K562 (cell line): ENCODE data around the gene ARID3A. TPM values are rescaled to one million over a fixed set of nuclear protein-coding genes. Genes with fewer than 3 reads are reported as not detected.

ENCODE experiments used
- ETS2 ChIP-seq: IDR thresholded peaks from 2 replicates; pipeline ENCODE4 v1.6.1; 2016; ENCODE audit warnings: borderline replicate concordance, missing genetic modification characterization, mild to moderate bottlenecking, moderate library complexity, missing compliant biosample characterization; ENCODE audit not compliant: poor library complexity, severe bottlenecking
- GTF2A2 ChIP-seq: IDR thresholded peaks from 2 replicates; pipeline ENCODE4 v1.6.1; 2016; ENCODE audit warnings: mild to moderate bottlenecking, missing genetic modification characterization, missing compliant biosample characterization
- MCM2 ChIP-seq: fragments of 450-650 bp; IDR thresholded peaks from 2 replicates; pipeline ENCODE4 v1.6.1; 2017; ENCODE audit warnings: low read depth, mild to moderate bottlenecking
- NFE2 ChIP-seq: IDR thresholded peaks from 2 replicates; pipeline ENCODE4 v1.6.1; 2014; ENCODE audit warnings: antibody characterized with exemption, low read depth
- POLR3A ChIP-seq: IDR thresholded peaks from 2 replicates; pipeline ENCODE4 v1.6.1; 2011; ENCODE audit warnings: borderline replicate concordance, mild to moderate bottlenecking, moderate library complexity; ENCODE audit not compliant: insufficient read length, insufficient read depth; ENCODE audit errors: extremely low read depth
- PTBP1 ChIP-seq: fragments of 200-400 bp; formaldehyde crosslinking; IDR thresholded peaks from 2 replicates; pipeline ENCODE4 v1.6.1; 2017; ENCODE audit warnings: low read depth, low read length
- RAD21 ChIP-seq, 2 experiments: fragments of 250-450 bp in 1 of 2; fragments of 450-650 bp in 1 of 2; sonication (Bioruptor Pico) in 1 of 2; formaldehyde crosslinking in 1 of 2; IDR thresholded peaks in 1 of 2; conservative IDR thresholded peaks in 1 of 2; 2 replicates each; pipeline versions ENCODE4 v1.4.0 to v1.8.0; 2020 to 2022; ENCODE audit warnings: mild to moderate bottlenecking in 2 of 2, moderate library complexity in 1 of 2
- RBBP5 ChIP-seq: fragments of 200-600 bp; sonication (generic); IDR thresholded peaks from 2 replicates; pipeline ENCODE4 v1.6.1; 2012; ENCODE audit warnings: borderline replicate concordance, mild to moderate bottlenecking, low read length, control low read depth, inconsistent platforms; ENCODE audit not compliant: insufficient read depth, poor library complexity, severe bottlenecking
- TOE1 ChIP-seq, 2 experiments: fragments of 450-650 bp in 1 of 2; sonication (generic) in 1 of 2; formaldehyde crosslinking in 1 of 2; IDR thresholded peaks; 2 replicates each; pipeline versions ENCODE4 v1.7.1 to v1.8.0; 2016 to 2022; ENCODE audit warnings: borderline replicate concordance in 2 of 2, mild to moderate bottlenecking in 2 of 2, antibody characterized with exemption in 1 of 2, inconsistent platforms in 1 of 2, low read depth in 1 of 2, missing genetic modification reagents in 1 of 2, moderate library complexity in 1 of 2
- polyA plus RNA-seq, 8 experiments: library from polyadenylated mRNA; depleted of rRNA in 4 of 8; stranded (reverse) in 5 of 8; unstranded in 3 of 8; fragments of >200 nt; fragmentation: Nextera tagmentation in 2 of 8; fragmentation: Illumina TruSeq in 1 of 8; extraction: Ambion mirVana in 2 of 8; extraction: Trizol in 1 of 8; gene quantifications; 2 replicates each; pipeline versions ENCODE4 v1.2.1 to v1.2.3, GENCODE V29; 2011 to 2014; ENCODE audit warnings: inconsistent platforms in 1 of 8, missing spikeins in 1 of 8
- total RNA-seq, 7 experiments: library from RNA; depleted of rRNA in 6 of 7; stranded (reverse); fragments of >200 nt in 6 of 7; fragmentation: Illumina TruSeq in 2 of 7; extraction: Trizol in 2 of 7; gene quantifications; 2 replicates each; pipeline versions ENCODE4 v1.2.1 to v1.2.3, GENCODE V29; 2011 to 2021; ENCODE audit warnings: low replicate concordance in 1 of 7
- TF ChIP-seq, protein P1 (sequence below): sonication (generic); formaldehyde crosslinking; IDR thresholded peaks from 2 replicates; pipeline ENCODE4 v1.8.0; 2022; ENCODE audit warnings: mild to moderate bottlenecking, missing genetic modification reagents
- TF ChIP-seq, protein P2 (sequence below): fragments of 450-650 bp; IDR thresholded peaks from 2 replicates; pipeline ENCODE4 v1.6.1; 2016; ENCODE audit warnings: antibody characterized with exemption
- TF ChIP-seq, protein P3 (sequence below), 2 experiments: fragments of 450-650 bp in 1 of 2; sonication (generic) in 1 of 2; formaldehyde crosslinking in 1 of 2; IDR thresholded peaks in 1 of 2; conservative IDR thresholded peaks in 1 of 2; 2 replicates each; pipeline versions ENCODE4 v1.6.1 to v1.8.1; 2016 to 2023; ENCODE audit warnings: mild to moderate bottlenecking in 2 of 2, moderate library complexity in 2 of 2, inconsistent platforms in 1 of 2, missing genetic modification reagents in 1 of 2
- TF ChIP-seq, protein P4 (sequence below), 2 experiments: fragments of 250-450 bp in 1 of 2; fragments of 450-650 bp in 1 of 2; sonication (Bioruptor Pico) in 1 of 2; IDR thresholded peaks; 2 replicates each; pipeline versions ENCODE4 v1.6.1 to v1.8.0; 2016 to 2021; ENCODE audit warnings: mild to moderate bottlenecking in 2 of 2, moderate library complexity in 2 of 2, missing compliant biosample characterization in 1 of 2, missing genetic modification characterization in 1 of 2

ARID3A gene
- total and polyA plus RNA-seq, 9 of the 15 experiments (the other 6 are each of a cell fraction or from before 2014, with no cell fraction given), result 1.4 to 118 (median 31.2) TPM

DNA sequence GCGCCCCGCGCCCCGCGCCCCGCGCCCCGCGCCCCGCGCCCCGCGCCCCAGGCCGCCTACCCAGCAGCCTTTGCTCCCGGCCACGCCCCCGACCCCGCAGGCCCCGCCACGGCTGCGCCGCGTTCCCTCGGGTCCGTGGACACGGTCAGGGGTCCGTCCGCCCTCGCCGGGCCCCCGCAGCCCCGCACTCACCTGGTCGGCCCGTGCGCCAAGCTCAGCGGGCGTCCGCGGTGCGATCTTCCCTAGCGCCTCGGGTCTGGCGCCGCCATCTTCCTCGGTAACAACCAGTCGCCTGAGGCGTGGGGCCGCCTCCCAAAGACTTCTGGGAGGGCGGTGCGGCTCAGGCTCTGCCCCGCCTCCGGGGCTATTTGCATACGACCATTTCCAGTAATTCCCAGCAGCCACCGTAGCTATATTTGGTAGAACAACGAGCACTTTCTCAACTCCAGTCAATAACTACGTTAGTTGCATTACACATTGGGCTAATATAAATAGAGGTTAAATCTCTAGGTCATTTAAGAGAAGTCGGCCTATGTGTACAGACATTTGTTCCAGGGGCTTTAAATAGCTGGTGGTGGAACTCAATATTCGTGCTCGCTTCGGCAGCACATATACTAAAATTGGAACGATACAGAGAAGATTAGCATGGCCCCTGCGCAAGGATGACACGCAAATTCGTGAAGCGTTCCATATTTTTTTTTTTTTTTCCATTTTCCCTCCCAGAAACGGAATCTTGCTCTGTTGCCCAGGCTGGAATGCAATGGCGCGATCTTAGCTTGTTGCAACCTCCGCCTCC is 32.7 kb upstream of the ARID3A start, which contains the start of the genes MED16 and RNU6-9 (continued):
- TF ChIP-seq, protein P1, sequence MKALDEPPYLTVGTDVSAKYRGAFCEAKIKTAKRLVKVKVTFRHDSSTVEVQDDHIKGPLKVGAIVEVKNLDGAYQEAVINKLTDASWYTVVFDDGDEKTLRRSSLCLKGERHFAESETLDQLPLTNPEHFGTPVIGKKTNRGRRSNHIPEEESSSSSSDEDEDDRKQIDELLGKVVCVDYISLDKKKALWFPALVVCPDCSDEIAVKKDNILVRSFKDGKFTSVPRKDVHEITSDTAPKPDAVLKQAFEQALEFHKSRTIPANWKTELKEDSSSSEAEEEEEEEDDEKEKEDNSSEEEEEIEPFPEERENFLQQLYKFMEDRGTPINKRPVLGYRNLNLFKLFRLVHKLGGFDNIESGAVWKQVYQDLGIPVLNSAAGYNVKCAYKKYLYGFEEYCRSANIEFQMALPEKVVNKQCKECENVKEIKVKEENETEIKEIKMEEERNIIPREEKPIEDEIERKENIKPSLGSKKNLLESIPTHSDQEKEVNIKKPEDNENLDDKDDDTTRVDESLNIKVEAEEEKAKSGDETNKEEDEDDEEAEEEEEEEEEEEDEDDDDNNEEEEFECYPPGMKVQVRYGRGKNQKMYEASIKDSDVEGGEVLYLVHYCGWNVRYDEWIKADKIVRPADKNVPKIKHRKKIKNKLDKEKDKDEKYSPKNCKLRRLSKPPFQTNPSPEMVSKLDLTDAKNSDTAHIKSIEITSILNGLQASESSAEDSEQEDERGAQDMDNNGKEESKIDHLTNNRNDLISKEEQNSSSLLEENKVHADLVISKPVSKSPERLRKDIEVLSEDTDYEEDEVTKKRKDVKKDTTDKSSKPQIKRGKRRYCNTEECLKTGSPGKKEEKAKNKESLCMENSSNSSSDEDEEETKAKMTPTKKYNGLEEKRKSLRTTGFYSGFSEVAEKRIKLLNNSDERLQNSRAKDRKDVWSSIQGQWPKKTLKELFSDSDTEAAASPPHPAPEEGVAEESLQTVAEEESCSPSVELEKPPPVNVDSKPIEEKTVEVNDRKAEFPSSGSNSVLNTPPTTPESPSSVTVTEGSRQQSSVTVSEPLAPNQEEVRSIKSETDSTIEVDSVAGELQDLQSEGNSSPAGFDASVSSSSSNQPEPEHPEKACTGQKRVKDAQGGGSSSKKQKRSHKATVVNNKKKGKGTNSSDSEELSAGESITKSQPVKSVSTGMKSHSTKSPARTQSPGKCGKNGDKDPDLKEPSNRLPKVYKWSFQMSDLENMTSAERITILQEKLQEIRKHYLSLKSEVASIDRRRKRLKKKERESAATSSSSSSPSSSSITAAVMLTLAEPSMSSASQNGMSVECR, result peak; percentile 81
- TF ChIP-seq, protein P2, sequence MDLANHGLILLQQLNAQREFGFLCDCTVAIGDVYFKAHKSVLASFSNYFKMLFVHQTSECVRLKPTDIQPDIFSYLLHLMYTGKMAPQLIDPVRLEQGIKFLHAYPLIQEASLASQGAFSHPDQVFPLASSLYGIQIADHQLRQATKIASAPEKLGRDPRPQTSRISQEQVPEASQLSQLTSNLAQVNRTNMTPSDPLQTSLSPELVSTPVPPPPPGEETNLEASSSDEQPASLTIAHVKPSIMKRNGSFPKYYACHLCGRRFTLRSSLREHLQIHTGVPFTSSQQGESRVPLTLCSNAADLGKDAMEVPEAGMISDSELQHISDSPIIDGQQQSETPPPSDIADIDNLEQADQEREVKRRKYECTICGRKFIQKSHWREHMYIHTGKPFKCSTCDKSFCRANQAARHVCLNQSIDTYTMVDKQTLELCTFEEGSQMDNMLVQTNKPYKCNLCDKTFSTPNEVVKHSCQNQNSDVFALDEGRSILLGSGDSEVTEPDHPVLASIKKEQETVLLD, result no peak
- no peak for TF ChIP-seq MCM2
- no peak for TF ChIP-seq ETS2 (tag)
- no peak for TF ChIP-seq GTF2A2 (tag)
- TF ChIP-seq RAD21 (CRISPR knock-in tag; conservative IDR thresholded peaks at IDR 0.05 in 1 of 2, IDR thresholded peaks at IDR 0.05 in 1 of 2), result 0 out of 4 replicates have a peak, but pooled peaks of 1 of the 2 experiments have one; percentile 10
- TF ChIP-seq, protein P3, sequence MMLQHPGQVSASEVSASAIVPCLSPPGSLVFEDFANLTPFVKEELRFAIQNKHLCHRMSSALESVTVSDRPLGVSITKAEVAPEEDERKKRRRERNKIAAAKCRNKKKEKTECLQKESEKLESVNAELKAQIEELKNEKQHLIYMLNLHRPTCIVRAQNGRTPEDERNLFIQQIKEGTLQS (IDR thresholded peaks at IDR 0.05), result no peak
- TF ChIP-seq, protein P3 (CRISPR knock-in tag; conservative IDR thresholded peaks at IDR 0.05), result 0 out of 2 replicates have a peak, but pooled peaks have one; percentile 70
- peak; percentile 51; the same call in 1 of the 2 replicates for TF ChIP-seq NFE2
- TF ChIP-seq PTBP1, result no peak
- TF ChIP-seq, protein P4, sequence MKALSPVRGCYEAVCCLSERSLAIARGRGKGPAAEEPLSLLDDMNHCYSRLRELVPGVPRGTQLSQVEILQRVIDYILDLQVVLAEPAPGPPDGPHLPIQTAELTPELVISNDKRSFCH (CRISPR knock-in tag; IDR thresholded peaks at IDR 0.05), result no peak
- TF ChIP-seq, protein P4 (tag; IDR thresholded peaks at IDR 0.05), result no peak
- no peak for TF ChIP-seq TOE1 (IDR thresholded peaks at IDR 0.05; ENCODE audit: borderline replicate concordance)
- TF ChIP-seq TOE1 (CRISPR knock-in tag; IDR thresholded peaks at IDR 0.05; ENCODE audit: borderline replicate concordance, low read depth), result no peak
- peak; percentile 90 for TF ChIP-seq RBBP5
- peak; percentile 85 for TF ChIP-seq POLR3A
